ENCODE results near the gene FBLL1. TPM values are rescaled to one million over a fixed set of nuclear protein-coding genes. Genes with fewer than 3 reads are reported as not detected.

FBLL1 gene
- total and polyA plus RNA-seq, 7 donors = 0.41 to 2.1 (median 0.60) TPM; not detected in 2

DNA sequence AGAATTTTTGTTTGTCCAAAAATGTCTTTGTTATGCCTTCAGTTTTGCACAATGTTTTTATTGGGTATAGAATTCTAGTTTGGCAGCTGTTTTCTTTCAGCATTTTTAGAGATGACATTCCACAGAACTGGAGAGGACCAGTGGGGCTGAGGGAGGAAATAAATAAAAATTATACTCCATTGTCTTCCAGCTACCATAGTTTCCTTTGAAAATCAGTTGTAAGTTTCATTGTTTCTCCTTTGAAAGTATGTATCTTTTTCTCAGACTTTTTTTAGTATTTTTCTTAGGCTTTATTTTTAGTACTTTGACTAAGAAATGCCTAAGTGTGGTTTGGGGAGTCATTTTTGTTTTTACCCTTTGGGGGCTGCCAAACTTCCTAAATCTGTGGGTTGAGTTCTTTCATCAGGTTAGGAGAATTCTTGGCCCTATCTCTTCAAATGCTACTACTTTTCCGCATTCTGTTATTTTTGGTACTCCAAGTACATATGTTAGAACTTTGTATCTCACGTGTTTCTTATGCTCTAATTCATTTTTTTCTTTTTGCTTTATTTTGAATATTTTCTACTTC, 15.2 kb upstream of the FBLL1 start:
- intact Hi-C loops (cut with DNase I) = no loop called here
- Histone ChIP-seq H3K36me3 (peaks cover 24 to 100% (median 59%) of the 10 kb centered on the region in 4 donors), H3K9me3 (no peaks in the 10 kb centered on the region), H3K4me1 (no peaks in the 10 kb centered on the region), H3K27ac (no peak overlapping the region), H3K4me3 (no peak overlapping the region), H3K27me3 (no peaks in the 10 kb centered on the region)
- no peak for DNase-seq
- TF ChIP-seq POLR2A (IDR thresholded peaks at IDR 0.05) (no peak), CTCF (IDR thresholded peaks at IDR 0.05) (no peak), POLR2AphosphoS5 (IDR thresholded peaks at IDR 0.05) (no peak), EP300 (IDR thresholded peaks at IDR 0.05) (no peak)
- 95 to 100% methylated on average over 2 of the region's 2 CpGs for WGBS, 2 donors

- no peak overlapping the region for H3K27ac ChIP-seq
- no peak for TF ChIP-seq POLR2AphosphoS5 (IDR thresholded peaks at IDR 0.05)
- no peak for TF ChIP-seq EP300 (IDR thresholded peaks at IDR 0.05)
- no peak for TF ChIP-seq CTCF (IDR thresholded peaks at IDR 0.05)
- H3K9me3 ChIP-seq = no peaks in the 10 kb centered on the region
- 48 to 75% methylated on average over 2 of the region's 2 CpGs for WGBS, 2 donors
- peaks cover 0 to 12% (median 9%) of the 10 kb centered on the region in 4 donors for H3K4me1 ChIP-seq
- H3K27me3 ChIP-seq = peaks cover 10 to 25% (median 17%) of the 10 kb centered on the region in 3 donors
- no peak overlapping the region for H3K4me3 ChIP-seq
- DNase-seq = no peak
- no peaks in the 10 kb centered on the region for H3K36me3 ChIP-seq
- intact Hi-C loops (cut with DNase I) = no loop called here
These were observed 3.2 kb upstream of the FBLL1 start for GRCh38 chr5:168525856-168526255.

DNA sequence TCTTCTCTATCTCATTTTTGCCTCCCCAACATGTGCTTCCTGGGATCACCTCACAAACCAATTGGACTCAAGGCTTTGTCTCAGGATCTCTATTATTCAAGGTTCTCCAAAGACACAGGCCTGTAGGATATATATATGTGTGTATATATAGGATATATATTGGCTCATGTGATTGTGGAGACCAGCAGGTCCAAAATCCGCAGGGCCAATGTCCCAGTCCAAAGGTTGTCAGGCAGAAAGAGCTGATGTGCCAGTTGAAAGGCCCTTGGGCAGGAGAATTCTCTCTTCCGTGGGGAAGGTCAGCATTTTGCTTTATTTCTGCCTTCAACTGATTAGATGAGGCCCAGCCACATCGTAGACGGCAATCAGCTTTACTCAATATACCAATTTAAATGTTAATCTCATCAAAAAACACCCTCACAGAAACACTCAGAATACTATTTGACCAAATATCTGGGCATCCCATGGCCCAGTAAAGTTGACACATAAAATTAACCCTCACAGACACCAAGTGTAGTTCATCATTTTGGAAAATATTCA, 1.3 kb upstream of the FBLL1 start:
- intact Hi-C loops (cut with DNase I) = no loop called here
- H3K27me3 ChIP-seq = peaks cover 18 to 44% (median 28%) of the 10 kb centered on the region in 3 donors
- peaks cover 0 to 12% (median 9%) of the 10 kb centered on the region in 4 donors for H3K4me1 ChIP-seq
- H3K9me3 ChIP-seq = no peaks in the 10 kb centered on the region
- no peak overlapping the region for H3K4me3 ChIP-seq
- WGBS, 2 donors = 87 to 90% methylated on average over 4 of the region's 4 CpGs
- no peaks in the 10 kb centered on the region for H3K36me3 ChIP-seq
- no peak for DNase-seq
- no peak overlapping the region for H3K27ac ChIP-seq
- TF ChIP-seq POLR2AphosphoS5 (IDR thresholded peaks at IDR 0.05) (no peak), EP300 (IDR thresholded peaks at IDR 0.05) (no peak), POLR2A (IDR thresholded peaks at IDR 0.05) (no peak), CTCF (IDR thresholded peaks at IDR 0.05) (no peak)

- no peak for DNase-seq
- TF ChIP-seq EP300 (IDR thresholded peaks at IDR 0.05) = no peak
- TF ChIP-seq POLR2A (IDR thresholded peaks at IDR 0.05) = no peak
- no peak for TF ChIP-seq POLR2AphosphoS5 (IDR thresholded peaks at IDR 0.05)
- no peak for TF ChIP-seq CTCF (IDR thresholded peaks at IDR 0.05)
- Histone ChIP-seq H3K27me3 (peaks cover 18 to 46% (median 28%) of the 10 kb centered on the region in 3 donors), H3K36me3 (no peaks in the 10 kb centered on the region), H3K9me3 (no peaks in the 10 kb centered on the region), H3K4me3 (peak overlapping the region in 3 of 4 donors; percentile 32 to 55 (median 52)), H3K4me1 (peaks cover 0 to 12% (median 9%) of the 10 kb centered on the region in 4 donors), H3K27ac (no peak overlapping the region)
- intact Hi-C loops (cut with DNase I) = no loop called here
- WGBS, 2 donors = 17 to 20% methylated on average over 125 of the region's 125 CpGs
These were observed 499 bp downstream of the FBLL1 start for GRCh38 chr5:168529374-168530234.

Measured in sigmoid colon (tissue), 7 donors.